ENCODE measurements around the gene HTR2B.

Gene HTR2B

GRCh38 chr2:231167745-231168459, 43.1 kb upstream of the HTR2B start:
- peak; percentile 59 for DNase-seq (ENCODE audit: low read depth)
- no peak overlapping the region for H3K4me3 ChIP-seq (ENCODE audit: low read depth, low read length)
- TF ChIP-seq, protein P1, sequence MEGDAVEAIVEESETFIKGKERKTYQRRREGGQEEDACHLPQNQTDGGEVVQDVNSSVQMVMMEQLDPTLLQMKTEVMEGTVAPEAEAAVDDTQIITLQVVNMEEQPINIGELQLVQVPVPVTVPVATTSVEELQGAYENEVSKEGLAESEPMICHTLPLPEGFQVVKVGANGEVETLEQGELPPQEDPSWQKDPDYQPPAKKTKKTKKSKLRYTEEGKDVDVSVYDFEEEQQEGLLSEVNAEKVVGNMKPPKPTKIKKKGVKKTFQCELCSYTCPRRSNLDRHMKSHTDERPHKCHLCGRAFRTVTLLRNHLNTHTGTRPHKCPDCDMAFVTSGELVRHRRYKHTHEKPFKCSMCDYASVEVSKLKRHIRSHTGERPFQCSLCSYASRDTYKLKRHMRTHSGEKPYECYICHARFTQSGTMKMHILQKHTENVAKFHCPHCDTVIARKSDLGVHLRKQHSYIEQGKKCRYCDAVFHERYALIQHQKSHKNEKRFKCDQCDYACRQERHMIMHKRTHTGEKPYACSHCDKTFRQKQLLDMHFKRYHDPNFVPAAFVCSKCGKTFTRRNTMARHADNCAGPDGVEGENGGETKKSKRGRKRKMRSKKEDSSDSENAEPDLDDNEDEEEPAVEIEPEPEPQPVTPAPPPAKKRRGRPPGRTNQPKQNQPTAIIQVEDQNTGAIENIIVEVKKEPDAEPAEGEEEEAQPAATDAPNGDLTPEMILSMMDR (conservative IDR thresholded peaks at IDR 0.05; ENCODE audit: low read depth, low read length) = no peak

- DNase-seq (ENCODE audit: low read depth) = peak; percentile 49
- TF ChIP-seq, protein P1 (conservative IDR thresholded peaks at IDR 0.05; ENCODE audit: low read depth, low read length) = no peak
- no peak overlapping the region for H3K4me3 ChIP-seq (ENCODE audit: low read depth, low read length)
Observed at GRCh38 chr2:231163414-231164095, 38.7 kb upstream of the HTR2B start.

- TF ChIP-seq, protein P1 (conservative IDR thresholded peaks at IDR 0.05; ENCODE audit: low read depth, low read length) = no peak
- no peak overlapping the region for H3K4me3 ChIP-seq (ENCODE audit: low read depth, low read length)
- peak; percentile 60 for DNase-seq (ENCODE audit: low read depth)
Observed at GRCh38 chr2:231163011-231163410, 38.2 kb upstream of the HTR2B start.

DNA sequence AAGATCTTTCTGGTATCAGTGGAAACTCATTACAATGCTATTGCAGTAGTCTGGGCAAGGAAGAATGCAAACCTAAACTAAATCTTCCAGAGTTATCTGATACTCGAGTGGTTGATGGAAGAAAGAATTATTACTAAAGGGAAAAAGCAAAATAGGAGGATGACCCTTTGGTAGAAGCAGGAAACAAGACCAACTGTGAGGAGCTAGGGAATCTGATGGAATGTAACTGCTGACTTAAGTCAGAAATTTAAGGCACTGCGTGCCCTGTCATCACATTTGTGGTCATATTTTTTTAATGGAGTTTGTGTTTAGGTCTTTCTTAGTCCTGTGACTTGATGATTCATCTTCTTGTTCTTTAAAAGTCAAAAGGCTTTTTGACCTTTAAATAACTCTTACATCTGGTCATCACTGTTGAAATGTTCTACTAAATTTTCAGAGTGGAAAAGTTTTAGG, 37.1 kb upstream of the HTR2B start:
- no peak overlapping the region for H3K4me3 ChIP-seq (ENCODE audit: low read depth, low read length)
- TF ChIP-seq, protein P1 (conservative IDR thresholded peaks at IDR 0.05; ENCODE audit: low read depth, low read length) = no peak
- DNase-seq (ENCODE audit: low read depth) = peak; percentile 99

DNA sequence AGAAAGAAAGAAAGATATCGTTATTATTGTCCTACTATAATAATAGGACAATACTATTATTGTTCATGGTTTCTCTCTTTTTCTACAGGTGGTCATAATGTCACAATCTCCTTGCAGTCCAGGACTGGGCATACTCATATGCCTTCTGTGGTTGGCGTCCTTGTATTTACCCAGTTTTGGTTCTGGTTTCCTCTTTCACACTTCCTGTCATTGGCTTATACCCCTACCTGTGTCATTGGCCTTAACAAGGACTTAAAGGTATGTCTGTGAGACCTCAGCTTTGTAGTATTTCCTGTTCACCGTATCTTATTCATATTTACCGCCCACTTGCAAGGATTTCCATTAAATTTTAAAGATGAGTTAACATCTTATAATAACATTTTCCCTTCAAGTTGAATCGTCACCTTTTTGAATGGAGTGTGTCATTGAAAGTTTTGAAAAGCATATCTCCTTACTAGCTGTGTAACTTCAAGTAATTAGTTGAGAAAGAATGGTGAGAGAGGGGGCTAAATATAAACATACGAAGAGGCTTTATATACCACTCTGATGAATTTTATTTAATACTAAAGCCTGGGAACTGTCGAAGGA, 36.5 kb upstream of the HTR2B start:
- TF ChIP-seq, protein P1 (conservative IDR thresholded peaks at IDR 0.05; ENCODE audit: low read depth, low read length) = no peak
- DNase-seq (ENCODE audit: low read depth) = no peak
- no peak overlapping the region for H3K4me3 ChIP-seq (ENCODE audit: low read depth, low read length)

DNA sequence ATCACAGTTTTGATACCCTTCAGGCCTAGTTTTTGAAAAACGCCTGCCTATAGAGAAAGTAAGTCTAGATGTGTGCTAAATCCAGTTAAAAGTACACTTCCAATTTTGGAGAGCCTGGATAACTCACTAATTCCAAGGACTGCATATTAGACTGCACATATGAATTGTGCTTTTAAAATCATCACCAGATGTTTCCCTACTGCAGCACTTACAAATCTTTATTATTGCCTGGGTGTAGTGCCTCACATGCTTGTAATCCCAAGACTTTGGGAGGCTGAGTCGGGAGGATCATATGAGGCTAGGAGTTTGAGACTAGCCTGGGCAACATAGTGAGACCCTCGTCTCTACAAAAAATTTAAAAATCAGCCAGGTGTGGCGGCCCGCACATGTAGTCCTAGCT, 35.9 kb upstream of the HTR2B start:
- H3K4me3 ChIP-seq (ENCODE audit: low read depth, low read length) = no peak overlapping the region
- TF ChIP-seq, protein P1 (conservative IDR thresholded peaks at IDR 0.05; ENCODE audit: low read depth, low read length) = no peak
- DNase-seq (ENCODE audit: low read depth) = no peak

Data from choroid plexus epithelial cell (primary cell).